Mesenchymal stem cell (in vitro differentiated cells and primary cell): ENCODE results near the gene TENM3.

Source experiments
- DNase-seq: peaks from one replicate; pipeline ENCODE4 v3.0.0-alpha.2; 2013
- H2AFZ ChIP-seq: one replicate; pipeline ENCODE4 v1.6.1; 2013; ENCODE audit warnings: low read depth, mild to moderate bottlenecking, control low read depth, inconsistent platforms, low read length, moderate library complexity
- H2AK5ac ChIP-seq: 2 replicates; pipeline ENCODE4 v1.6.1; 2013; ENCODE audit warnings: low read length, moderate library complexity, mild to moderate bottlenecking, inconsistent platforms; ENCODE audit not compliant: severe bottlenecking
- H2BK120ac ChIP-seq: one replicate; pipeline ENCODE4 v1.6.1; 2013; ENCODE audit warnings: low read depth, mild to moderate bottlenecking, inconsistent platforms, low read length, moderate library complexity
- H2BK12ac ChIP-seq, 2 experiments: one replicate each; pipeline ENCODE4 v1.6.1; 2013; ENCODE audit warnings: inconsistent platforms in 2 of 2, low read length in 2 of 2, mild to moderate bottlenecking in 2 of 2, moderate library complexity in 2 of 2, control low read depth in 1 of 2
- H2BK15ac ChIP-seq: one replicate; pipeline ENCODE4 v1.6.1; 2013; ENCODE audit warnings: mild to moderate bottlenecking, low read depth, inconsistent platforms; ENCODE audit not compliant: poor library complexity, severe bottlenecking
- H2BK5ac ChIP-seq: 2 replicates; pipeline ENCODE4 v1.6.1; 2013; ENCODE audit warnings: low read depth, mild to moderate bottlenecking, low read length, control low read depth, inconsistent platforms; ENCODE audit not compliant: poor library complexity, severe bottlenecking
- H3K14ac ChIP-seq, 2 experiments: one replicate each; pipeline ENCODE4 v1.6.1; 2013; ENCODE audit warnings: inconsistent platforms in 2 of 2, low read length in 2 of 2, control low read depth in 1 of 2, mild to moderate bottlenecking in 1 of 2, moderate library complexity in 1 of 2
- H3K18ac ChIP-seq, 2 experiments: one replicate each; pipeline ENCODE4 v1.6.1; 2013; ENCODE audit warnings: inconsistent platforms in 2 of 2, low read length in 2 of 2, control low read depth in 1 of 2, low read depth in 1 of 2, mild to moderate bottlenecking in 1 of 2
- H3K23ac ChIP-seq, 2 experiments: one replicate each; pipeline ENCODE4 v1.6.1; 2013; ENCODE audit warnings: inconsistent platforms in 2 of 2, low read length in 2 of 2, mild to moderate bottlenecking in 2 of 2, moderate library complexity in 2 of 2, control low read depth in 1 of 2
- H3K27ac ChIP-seq: 2 replicates; pipeline ENCODE4 v1.5.1; 2013; ENCODE audit warnings: mild to moderate bottlenecking, moderate library complexity, low read length, control low read depth, inconsistent platforms; ENCODE audit not compliant: poor library complexity, severe bottlenecking
- H3K27me3 ChIP-seq, 2 experiments: 2 replicates each; pipeline versions ENCODE4 v1.6.1 to v1.7.0; 2013; ENCODE audit warnings: low read length in 2 of 2, mild to moderate bottlenecking in 2 of 2, moderate library complexity in 2 of 2, control low read depth in 1 of 2, inconsistent platforms in 1 of 2; ENCODE audit not compliant: control insufficient read depth in 1 of 2, insufficient read depth in 1 of 2
- H3K36me3 ChIP-seq, 2 experiments: 2 replicates each; pipeline versions ENCODE4 v1.6.1 to v1.7.0; 2013; ENCODE audit warnings: low read length in 2 of 2, control low read depth in 1 of 2, inconsistent platforms in 1 of 2, low read depth in 1 of 2, mild to moderate bottlenecking in 1 of 2; ENCODE audit not compliant: insufficient read depth in 2 of 2, control insufficient read depth in 1 of 2
- H3K4ac ChIP-seq, 2 experiments: one replicate each; pipeline ENCODE4 v1.6.1; 2013; ENCODE audit warnings: inconsistent platforms in 2 of 2, low read length in 2 of 2, mild to moderate bottlenecking in 2 of 2, moderate library complexity in 2 of 2, control low read depth in 1 of 2, low read depth in 1 of 2
- H3K4me1 ChIP-seq: 2 replicates; pipeline ENCODE4 v1.6.1; 2013; ENCODE audit warnings: low read depth, low read length, control low read depth; ENCODE audit not compliant: control insufficient read depth, insufficient read depth
- H3K4me2 ChIP-seq: 2 replicates; pipeline ENCODE4 v1.6.1; 2013; ENCODE audit warnings: low read length, mild to moderate bottlenecking, inconsistent platforms; ENCODE audit not compliant: poor library complexity, severe bottlenecking
- H3K4me3 ChIP-seq, 2 experiments: 2 replicates each; pipeline versions ENCODE4 v1.5.1 to v1.7.0; 2013; ENCODE audit warnings: low read length in 2 of 2, mild to moderate bottlenecking in 2 of 2, control low read depth in 1 of 2, low read depth in 1 of 2; ENCODE audit not compliant: insufficient read depth in 1 of 2
- H3K79me1 ChIP-seq: replicated peaks from 2 replicates; pipeline ENCODE4 v1.6.1; 2013; ENCODE audit warnings: mild to moderate bottlenecking, control low read depth, low read length, inconsistent platforms; ENCODE audit not compliant: poor library complexity, severe bottlenecking
- H3K9ac ChIP-seq: 2 replicates; pipeline ENCODE4 v1.7.0; 2013; ENCODE audit warnings: mild to moderate bottlenecking, low read length, moderate library complexity
- H3K9me3 ChIP-seq: 2 replicates; pipeline ENCODE4 v1.7.0; 2013; ENCODE audit warnings: mild to moderate bottlenecking, low read length; ENCODE audit not compliant: control insufficient read depth
- H4K8ac ChIP-seq: one replicate; pipeline ENCODE4 v1.6.1; 2013; ENCODE audit warnings: inconsistent platforms, mild to moderate bottlenecking, low read length, moderate library complexity
- H4K91ac ChIP-seq: one replicate; pipeline ENCODE4 v1.6.1; 2013; ENCODE audit warnings: mild to moderate bottlenecking, low read length, inconsistent platforms
- WGBS: methylation state at CpG from one replicate; pipeline ENCODE4 v1.1.7; 2013; ENCODE audit warnings: mixed read lengths; 5-methylcytosine and 5-hydroxymethylcytosine counted together

TENM3 gene

DNA sequence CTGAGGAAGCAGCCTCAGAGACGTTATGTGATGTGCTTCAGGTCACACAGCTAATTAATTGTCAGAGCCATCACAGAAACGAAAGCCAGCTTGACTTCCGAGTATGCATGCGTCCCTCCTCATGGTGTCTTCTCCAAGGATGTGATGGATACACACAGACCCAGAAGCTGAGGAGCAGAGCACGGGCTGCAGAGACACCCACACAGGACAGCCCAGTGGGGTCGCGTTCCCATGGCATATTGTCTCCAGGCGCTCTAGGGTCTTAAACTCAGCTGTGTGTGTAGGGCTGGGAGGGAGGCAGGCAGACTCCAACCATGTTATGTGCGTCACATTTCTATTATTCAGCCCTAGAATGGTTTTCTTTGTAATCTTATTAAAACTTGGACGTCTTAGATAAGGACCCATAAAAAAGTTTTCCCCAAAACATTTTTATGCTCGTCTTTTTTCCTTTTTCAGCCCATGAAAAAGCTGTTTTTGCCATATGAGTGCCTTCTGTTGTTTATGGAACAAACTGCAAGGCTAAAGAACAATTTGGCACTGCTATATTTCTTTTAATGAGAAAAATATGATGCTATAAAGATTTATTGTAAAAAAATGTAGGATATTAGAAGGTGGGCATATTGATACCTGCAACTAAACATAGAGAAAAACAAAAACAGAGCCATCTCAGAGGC is 48.5 kb downstream of the TENM3 start:
- H3K4me3 ChIP-seq = no peak overlapping the region
- no peak overlapping the region for H3K23ac ChIP-seq
- no peak overlapping the region for H2BK15ac ChIP-seq
- peaks cover 4% of the 10 kb centered on the region for H3K4me1 ChIP-seq
- no peak overlapping the region for H2AFZ ChIP-seq
- no peak overlapping the region for H4K8ac ChIP-seq
- H3K4me2 ChIP-seq = no peak overlapping the region
- H3K4ac ChIP-seq = no peak overlapping the region
- H3K14ac ChIP-seq = no peak overlapping the region
- no peak overlapping the region for H4K91ac ChIP-seq
- no peaks in the 10 kb centered on the region for H3K36me3 ChIP-seq
- H2BK12ac ChIP-seq = no peak overlapping the region
- 91% methylated on average over 10 of the region's 11 CpGs for WGBS
- H3K27ac ChIP-seq = no peak overlapping the region
- no peak overlapping the region for H3K18ac ChIP-seq
- DNase-seq = no peak
- no peak overlapping the region for H3K9ac ChIP-seq
- H2BK120ac ChIP-seq = no peak overlapping the region
- no peak overlapping the region for H2BK5ac ChIP-seq
- H3K9me3 ChIP-seq = no peaks in the 10 kb centered on the region
- peaks cover 23% of the 10 kb centered on the region for H3K79me1 ChIP-seq
- H3K27me3 ChIP-seq = no peaks in the 10 kb centered on the region
- H2AK5ac ChIP-seq = no peak overlapping the region

DNA sequence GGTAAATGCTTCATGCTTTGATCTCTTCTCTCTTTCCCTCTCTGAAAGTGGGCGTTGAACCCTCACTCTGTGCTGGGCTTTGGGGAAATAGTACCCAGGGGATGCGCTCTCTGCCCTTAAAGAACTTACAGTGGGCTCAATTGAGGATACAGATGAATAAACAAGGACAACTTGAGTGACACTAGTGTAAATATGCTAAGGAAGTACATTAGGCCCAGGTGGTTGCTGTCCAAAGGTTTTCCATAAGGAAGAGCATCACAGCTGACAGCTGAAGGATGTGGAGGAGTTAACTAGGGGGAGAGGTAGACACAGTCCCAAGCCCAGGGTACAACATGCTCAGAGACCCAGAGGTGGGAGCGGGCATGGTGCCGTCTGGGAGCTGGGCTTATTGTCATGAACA is 49.4 kb downstream of the TENM3 start:
- no peak overlapping the region for H3K18ac ChIP-seq
- no peak overlapping the region for H3K23ac ChIP-seq
- peaks cover 20% of the 10 kb centered on the region for H3K79me1 ChIP-seq
- no peak overlapping the region for H2AK5ac ChIP-seq
- no peak overlapping the region for H3K4me3 ChIP-seq
- no peak overlapping the region for H2BK15ac ChIP-seq
- H3K27ac ChIP-seq = no peak overlapping the region
- H3K14ac ChIP-seq = no peak overlapping the region
- no peak overlapping the region for H3K9ac ChIP-seq
- no peak for DNase-seq
- H3K36me3 ChIP-seq = no peaks in the 10 kb centered on the region
- no peak overlapping the region for H3K4me2 ChIP-seq
- H2AFZ ChIP-seq = no peak overlapping the region
- peaks cover 2% of the 10 kb centered on the region for H3K4me1 ChIP-seq
- no peaks in the 10 kb centered on the region for H3K9me3 ChIP-seq
- no peak overlapping the region for H3K4ac ChIP-seq
- WGBS = 77% methylated on average over 4 of the region's 4 CpGs
- no peak overlapping the region for H2BK5ac ChIP-seq
- no peak overlapping the region for H2BK120ac ChIP-seq
- no peak overlapping the region for H4K91ac ChIP-seq
- H4K8ac ChIP-seq = no peak overlapping the region
- H3K27me3 ChIP-seq = no peaks in the 10 kb centered on the region
- H2BK12ac ChIP-seq = no peak overlapping the region

GRCh38 chr4:182293691-182294255 is 50.6 kb downstream of the TENM3 start:
- Histone ChIP-seq H2BK120ac (no peak overlapping the region), H3K4ac (no peak overlapping the region), H3K4me2 (no peak overlapping the region), H4K8ac (no peak overlapping the region), H3K27me3 (no peaks in the 10 kb centered on the region), H4K91ac (no peak overlapping the region), H3K23ac (no peak overlapping the region), H3K27ac (no peak overlapping the region), H2BK5ac (no peak overlapping the region), H2AK5ac (no peak overlapping the region), H3K79me1 (peaks cover 18% of the 10 kb centered on the region), H3K9me3 (no peaks in the 10 kb centered on the region), H3K14ac (no peak overlapping the region), H3K9ac (no peak overlapping the region), H3K18ac (no peak overlapping the region), H2BK12ac (no peak overlapping the region), H2BK15ac (no peak overlapping the region), H3K4me1 (peaks cover 5% of the 10 kb centered on the region), H3K4me3 (no peak overlapping the region), H2AFZ (no peak overlapping the region), H3K36me3 (no peaks in the 10 kb centered on the region)
- whole genome bisulfite sequencing = 63% methylated on average over 14 of the region's 14 CpGs
- no peak for DNase-seq

GRCh38 chr4:182294451-182294850 is 51.2 kb downstream of the TENM3 start:
- Histone ChIP-seq H3K27ac (no peak overlapping the region), H2BK12ac (no peak overlapping the region), H2AK5ac (no peak overlapping the region), H3K4me3 (no peak overlapping the region), H3K18ac (no peak overlapping the region), H2AFZ (no peak overlapping the region), H2BK120ac (no peak overlapping the region), H2BK15ac (no peak overlapping the region), H3K36me3 (no peaks in the 10 kb centered on the region), H3K79me1 (peaks cover 16% of the 10 kb centered on the region), H3K23ac (no peak overlapping the region), H3K9me3 (no peaks in the 10 kb centered on the region), H3K4ac (no peak overlapping the region), H3K27me3 (no peaks in the 10 kb centered on the region), H3K4me2 (no peak overlapping the region), H3K14ac (no peak overlapping the region), H4K8ac (no peak overlapping the region), H3K4me1 (peaks cover 4% of the 10 kb centered on the region), H3K9ac (no peak overlapping the region), H4K91ac (no peak overlapping the region), H2BK5ac (no peak overlapping the region)
- no peak for DNase-seq
- 87% methylated on average over 4 of the region's 4 CpGs for WGBS
